Breast epithelium (tissue), 3 donors: ENCODE data around the gene ACAA1.

Experiments used
- POLR2A ChIP-seq: fragments of 450-650 bp; IDR thresholded peaks from one replicate; pipeline ENCODE4 v1.6.1; 2016; ENCODE audit warnings: antibody characterized with exemption, mild to moderate bottlenecking, moderate library complexity
- TF ChIP-seq, protein P1 (sequence below), 3 donors: fragments of 450-650 bp; IDR thresholded peaks; one replicate each; pipeline ENCODE4 v1.5.1; 2016 to 2017; ENCODE audit warnings: antibody characterized with exemption in 3 of 3, mild to moderate bottlenecking in 3 of 3, moderate library complexity in 3 of 3

GRCh38 chr3:38153221-38153620 is 16.3 kb upstream of the ACAA1 start:
- TF ChIP-seq, protein P1, sequence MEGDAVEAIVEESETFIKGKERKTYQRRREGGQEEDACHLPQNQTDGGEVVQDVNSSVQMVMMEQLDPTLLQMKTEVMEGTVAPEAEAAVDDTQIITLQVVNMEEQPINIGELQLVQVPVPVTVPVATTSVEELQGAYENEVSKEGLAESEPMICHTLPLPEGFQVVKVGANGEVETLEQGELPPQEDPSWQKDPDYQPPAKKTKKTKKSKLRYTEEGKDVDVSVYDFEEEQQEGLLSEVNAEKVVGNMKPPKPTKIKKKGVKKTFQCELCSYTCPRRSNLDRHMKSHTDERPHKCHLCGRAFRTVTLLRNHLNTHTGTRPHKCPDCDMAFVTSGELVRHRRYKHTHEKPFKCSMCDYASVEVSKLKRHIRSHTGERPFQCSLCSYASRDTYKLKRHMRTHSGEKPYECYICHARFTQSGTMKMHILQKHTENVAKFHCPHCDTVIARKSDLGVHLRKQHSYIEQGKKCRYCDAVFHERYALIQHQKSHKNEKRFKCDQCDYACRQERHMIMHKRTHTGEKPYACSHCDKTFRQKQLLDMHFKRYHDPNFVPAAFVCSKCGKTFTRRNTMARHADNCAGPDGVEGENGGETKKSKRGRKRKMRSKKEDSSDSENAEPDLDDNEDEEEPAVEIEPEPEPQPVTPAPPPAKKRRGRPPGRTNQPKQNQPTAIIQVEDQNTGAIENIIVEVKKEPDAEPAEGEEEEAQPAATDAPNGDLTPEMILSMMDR (IDR thresholded peaks at IDR 0.05) = no peak
- TF ChIP-seq POLR2A = no peak
